DMS53 (cell line): ENCODE measurements around the gene CARD16.
"Not testable (repeated sequence)": the region's sequence is repeated elsewhere in the genome, so short reads cannot be mapped to it uniquely, and the experiment has no call there.

Experiments
- DNase-seq: peaks from one replicate; lab custom pipeline; 2025; lab: John Stamatoyannopoulos, UW

Gene CARD16

DNA sequence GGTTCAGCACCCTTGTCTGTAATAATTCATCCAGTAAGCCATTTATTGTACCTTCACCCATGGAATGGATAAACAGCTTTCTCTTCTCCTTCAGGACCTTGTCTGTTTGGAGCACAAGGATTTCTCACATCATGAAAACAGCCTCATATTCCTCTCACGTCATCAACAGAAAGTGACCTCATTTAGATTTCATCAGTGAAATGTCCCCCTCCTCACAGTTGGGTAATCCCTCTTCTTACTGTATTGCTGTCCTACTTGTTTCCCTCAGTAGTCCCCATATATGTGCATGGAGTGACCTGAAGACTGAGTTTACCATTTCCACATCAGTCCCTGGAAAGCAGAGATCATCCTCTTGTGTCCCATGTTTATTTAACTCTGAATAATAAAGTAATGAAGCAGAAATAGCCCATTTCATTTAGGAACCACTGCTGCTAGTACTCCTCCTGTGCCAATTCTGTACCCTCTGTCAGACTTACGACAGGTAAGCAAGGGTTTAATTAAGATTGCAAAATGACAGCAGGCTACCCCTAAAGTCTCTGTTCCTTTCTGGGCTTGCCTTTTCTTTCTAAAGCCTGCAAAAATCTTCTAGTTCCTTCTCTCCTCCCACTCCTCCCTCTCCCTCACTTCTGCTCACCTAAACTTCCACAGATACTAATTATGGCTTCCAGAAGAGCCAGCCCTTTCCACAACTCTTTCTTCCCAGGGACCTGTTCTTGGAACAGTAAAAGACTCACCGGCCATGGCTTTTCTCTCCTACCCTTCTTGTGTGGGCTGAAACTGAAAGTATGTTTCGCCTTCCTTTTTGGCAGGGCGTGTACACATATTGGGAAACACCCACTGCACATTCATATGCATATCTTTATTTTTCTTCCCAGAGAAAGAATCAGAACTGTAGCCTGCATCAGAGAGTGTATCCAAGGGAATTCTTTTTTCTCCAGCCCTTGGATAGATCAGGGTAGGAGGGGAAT is at the start of gene CARD16:
CARD16 (minus strand) TSS at position 779 of the 968 bp plus-strand sequence; CDS start at position 741, 38 bp downstream.
- not testable (repeated sequence) for DNase-seq

DNA sequence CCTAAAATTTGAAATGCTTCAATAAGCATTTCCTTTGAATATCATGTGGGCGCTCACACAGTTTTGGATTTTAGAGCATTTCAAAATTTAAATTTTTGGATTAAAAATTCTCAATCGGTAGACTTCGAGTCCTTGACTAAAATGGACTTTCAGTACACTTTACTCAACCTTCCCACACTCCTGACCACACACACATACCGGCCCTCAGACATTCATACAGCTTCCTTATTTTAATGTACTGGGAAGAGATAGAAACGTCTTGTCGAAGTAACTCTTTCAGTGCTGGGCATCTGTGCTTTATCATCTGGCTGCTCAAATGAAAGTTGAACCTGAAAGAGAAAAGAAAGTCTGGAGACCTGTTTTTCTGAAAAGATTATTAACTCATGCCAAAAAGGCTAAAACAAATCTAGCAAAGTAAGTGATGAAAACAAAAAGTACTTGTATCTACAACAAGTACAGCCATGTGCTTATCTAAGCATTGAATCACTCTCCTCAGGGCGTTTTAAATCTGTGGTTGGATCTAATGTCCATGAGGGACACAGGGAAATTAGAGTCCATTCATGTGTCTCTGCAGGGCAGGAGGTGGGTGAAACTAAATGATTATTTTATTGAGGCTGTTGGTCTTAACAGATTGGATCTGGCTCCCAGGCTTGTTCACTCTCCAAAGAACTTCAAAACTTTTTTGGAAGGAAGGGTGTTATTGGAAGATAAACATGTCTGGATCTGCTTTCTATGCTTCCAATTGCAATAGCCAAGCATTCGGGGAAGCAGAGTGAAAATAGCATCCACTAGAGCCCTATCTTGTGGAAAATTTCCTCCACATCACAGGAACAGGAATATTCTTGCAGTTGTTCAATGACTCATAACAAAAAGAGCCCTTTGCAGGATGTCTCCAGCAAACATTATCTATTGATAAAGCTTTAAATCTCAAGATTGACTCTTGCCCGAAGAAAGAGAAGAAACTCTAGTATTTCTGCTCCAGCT is 47.4 kb upstream of the CARD16 start:
- DNase-seq: no peak

DNA sequence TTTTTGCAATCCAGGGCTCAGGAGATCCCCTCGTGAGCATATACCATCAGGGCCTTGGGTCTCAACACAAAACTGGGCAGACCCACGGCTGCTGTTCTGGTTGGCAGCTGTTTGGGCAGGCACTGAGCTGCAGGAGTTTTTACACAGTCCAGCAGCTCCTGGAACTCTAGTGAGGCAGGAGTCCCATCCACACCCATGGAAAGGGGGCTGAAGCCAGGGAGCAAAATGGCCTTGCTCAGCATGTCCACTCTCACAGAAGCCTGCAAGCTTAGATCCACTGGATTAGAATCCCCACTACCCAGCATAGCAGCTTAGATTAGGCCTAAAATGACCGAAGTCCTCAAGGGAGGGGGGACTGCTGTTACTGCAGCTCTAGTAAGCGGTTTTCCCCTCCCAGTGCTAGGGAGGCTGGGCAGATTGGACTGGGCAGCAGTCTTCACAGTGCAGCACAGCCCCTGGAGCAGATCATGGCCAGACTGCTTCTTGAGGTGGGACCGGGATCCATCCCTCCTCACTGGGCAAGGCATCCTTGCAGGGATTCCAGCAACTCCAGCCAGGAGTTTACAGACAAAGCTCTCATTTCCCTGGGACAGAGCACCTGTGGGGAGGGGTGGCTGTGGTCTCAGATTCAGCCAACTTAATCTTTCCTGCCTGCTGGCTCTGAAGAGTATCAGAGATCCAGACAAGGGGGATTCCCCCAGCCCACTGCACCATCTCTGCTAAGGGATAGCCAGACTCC is 36.4 kb upstream of the CARD16 start:
- DNase-seq: no peak

DNA sequence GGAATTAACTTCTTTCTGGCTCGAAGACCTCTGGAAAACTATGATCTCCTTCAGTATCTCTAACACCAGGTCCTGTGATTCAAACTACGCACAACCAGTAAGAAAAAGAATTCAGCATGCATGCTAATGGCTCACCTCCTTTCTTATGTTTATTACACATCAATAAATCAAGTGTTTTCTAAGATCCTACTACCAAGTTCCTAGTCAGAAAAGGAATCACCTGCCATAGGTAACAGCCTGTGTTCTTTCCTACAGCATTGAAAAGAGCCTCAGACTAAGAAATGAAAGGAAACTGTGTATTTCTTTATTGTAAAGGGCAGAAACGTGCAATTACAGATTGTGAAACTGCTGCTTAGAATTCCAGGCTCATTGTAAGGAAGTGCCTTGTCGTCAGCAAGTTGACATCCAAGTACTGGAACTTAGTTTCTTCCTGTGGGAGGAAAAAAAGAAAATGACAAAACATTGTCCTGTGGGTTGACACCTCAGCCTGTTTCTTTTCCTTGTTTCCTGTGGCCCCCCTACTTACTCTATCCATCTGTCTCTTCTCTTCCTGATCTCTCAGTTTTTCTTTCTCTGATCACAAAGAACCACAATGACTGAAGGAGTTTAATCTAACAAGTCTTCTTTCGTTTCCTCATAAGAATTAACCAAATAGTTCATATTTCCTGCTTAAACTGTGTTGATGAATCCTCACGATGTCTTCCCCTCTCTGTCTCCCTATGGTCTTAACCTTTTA is 35.2 kb upstream of the CARD16 start:
- not testable (repeated sequence) for DNase-seq

DNA sequence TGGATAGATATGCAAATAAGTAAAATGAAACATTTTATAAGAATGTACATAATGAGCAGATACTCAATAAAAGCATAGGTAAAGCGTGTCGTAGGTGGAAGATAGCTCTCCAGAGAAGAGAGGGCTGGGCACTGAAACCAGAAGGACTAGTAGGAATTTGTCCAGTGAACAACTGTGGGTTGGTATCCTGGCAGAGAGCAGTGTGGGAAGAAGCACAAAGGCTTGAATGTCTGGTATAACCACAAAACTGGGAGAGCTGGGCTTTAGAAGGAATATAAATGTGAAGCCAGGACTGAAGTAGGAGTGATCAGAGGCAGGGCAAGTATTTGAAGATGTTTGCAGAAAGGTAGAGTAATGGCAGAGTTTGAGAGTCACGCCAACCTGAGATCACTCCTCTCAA is 33.1 kb upstream of the CARD16 start:
- DNase-seq: no peak

DNA sequence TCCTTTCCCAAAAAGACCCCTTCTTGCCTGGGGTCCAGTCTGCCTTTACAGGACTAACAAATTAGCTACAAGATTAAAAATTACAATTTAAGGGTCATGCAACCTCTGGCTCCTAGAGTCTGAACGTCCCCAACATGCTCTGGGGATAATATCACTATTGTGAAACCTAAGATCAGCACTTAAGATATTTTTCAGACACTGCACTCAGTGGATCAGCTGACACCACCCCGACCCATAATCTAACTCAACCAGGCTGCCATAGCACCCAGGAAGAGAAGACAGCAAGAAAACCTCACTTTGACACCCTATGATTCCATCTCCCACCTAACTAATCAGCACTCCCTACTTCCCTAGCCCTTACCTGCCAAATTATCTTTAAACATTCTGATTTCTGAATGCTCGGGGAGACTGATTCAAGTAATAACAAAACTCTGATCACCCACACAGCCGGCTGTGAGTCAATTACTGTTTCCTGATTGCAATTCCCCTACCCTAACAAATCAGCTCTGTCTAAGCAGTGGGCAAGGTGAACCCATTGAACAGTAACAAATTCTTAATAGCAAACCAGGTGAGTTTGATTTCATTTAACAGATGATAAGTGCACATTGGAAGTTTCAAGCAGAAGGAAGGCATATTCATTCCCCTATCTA is 32.1 kb upstream of the CARD16 start:
- DNase-seq: not testable (repeated sequence)

DNA sequence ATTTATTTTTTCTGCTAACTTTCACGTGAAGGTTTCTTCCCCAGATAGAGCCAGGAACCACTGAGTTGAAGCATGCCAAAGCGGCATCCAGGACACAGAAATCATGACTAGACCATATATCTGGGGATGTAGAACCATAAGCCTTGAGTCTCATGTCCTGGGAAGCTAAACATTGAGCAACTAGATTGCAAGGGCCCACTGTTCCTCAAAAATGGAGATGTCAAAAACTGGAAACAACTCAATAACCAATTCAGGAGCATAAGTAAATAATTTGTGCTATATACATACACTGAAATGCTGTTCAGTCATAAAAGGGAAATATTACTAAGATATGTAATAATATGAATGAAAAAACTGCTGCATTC is 29.0 kb upstream of the CARD16 start:
- no peak for DNase-seq

DNA sequence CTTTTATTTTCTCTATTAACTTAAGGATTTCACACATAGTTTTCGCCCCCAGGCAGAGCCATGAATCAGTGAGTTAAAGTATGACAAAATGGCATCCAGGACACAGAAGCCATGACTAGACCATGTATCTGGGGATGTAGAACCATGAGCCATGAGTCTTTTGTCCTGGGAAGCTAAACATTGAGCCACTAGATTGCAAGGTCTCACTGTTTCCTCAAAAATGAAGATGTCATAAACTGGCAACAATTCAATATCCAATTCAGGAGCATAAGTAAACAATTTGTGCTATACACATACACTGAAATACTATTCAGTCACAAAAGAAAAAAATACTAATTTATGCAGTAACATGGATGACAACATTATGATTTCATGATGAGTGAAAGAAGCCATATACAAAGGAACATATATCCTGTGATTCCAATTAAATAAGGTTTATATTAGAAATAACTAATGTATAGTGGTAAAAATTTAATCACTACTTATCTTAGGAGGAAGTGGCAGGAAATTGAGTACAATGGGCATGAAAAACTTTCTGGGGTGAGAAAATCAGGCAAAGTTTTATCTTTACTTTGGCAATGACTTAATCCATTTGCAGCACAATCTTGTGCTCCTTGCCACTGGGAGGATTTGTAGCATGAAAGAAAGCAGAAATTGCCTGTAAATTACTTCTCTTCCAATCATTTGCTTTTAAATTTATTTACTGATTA is 28.5 kb upstream of the CARD16 start:
- no peak for DNase-seq

DNA sequence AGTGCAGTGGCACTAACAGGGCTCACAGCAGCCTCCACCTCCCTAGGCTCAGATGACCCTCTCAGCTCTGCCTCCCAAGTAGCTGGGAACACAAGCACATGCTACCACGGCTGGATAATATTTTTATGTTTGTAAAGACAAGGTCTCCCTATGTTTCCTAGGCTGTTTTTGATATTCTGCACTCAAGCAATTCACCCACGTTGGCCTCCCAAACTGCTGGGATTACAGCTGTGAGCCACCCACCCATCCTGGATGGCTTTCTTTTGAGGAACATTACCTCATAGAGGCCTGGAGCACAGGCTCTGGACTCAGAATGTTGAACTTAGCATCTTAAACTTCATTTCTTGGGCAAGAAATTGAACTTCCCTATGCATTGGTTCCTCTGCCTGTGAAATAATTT is 26.9 kb upstream of the CARD16 start:
- DNase-seq: not testable (repeated sequence)

DNA sequence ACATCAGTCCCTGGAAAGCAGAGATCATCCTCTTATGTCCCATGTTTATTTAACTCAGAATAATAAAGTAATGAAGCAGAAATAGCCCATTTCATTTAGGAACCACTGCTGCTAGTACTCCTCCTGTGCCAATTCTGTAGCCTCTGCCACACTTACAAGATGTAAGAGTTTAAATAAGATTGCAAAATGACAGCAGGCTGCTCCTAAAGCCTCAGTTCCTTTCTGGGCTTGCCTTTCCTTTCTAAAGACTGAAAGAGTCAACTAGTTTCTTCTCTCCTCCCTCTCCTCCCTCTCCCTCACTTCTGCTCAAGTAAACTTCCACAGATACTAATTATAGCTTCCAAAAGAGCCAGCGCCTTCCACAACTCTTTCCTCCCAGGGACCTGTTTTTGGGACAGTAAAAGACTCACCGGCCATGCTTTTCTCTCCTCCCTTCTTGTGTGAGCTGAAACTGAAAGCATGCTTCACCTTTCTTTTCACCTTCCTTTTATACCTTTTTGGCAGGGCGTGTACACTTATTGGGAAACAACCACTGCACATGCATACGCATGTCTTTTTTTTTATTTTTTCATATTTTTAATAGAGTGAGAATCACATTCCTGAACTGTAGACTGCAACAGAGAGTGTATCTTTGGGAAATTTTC is 26.1 kb upstream of the CARD16 start:
- no peak for DNase-seq

DNA sequence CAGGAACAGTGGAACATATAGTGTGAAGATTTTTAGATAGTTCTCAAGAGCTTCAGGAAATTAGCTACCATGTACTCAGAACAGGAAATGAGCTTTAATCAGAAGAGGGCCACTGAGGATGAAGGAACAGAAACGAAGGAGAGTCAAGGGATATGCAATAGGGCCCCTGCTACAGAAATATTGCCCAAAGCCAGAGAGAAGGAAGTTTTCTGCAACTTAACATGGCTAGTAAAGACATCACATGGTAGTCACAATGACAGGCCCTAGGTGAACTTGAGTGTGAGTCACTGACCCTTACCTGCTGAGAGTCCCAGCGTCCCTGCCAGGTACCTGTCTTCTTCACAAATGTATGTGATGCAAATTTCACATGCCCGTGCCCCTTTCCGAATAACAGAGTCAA is 25.2 kb upstream of the CARD16 start:
- peak; percentile 9 for DNase-seq

DNA sequence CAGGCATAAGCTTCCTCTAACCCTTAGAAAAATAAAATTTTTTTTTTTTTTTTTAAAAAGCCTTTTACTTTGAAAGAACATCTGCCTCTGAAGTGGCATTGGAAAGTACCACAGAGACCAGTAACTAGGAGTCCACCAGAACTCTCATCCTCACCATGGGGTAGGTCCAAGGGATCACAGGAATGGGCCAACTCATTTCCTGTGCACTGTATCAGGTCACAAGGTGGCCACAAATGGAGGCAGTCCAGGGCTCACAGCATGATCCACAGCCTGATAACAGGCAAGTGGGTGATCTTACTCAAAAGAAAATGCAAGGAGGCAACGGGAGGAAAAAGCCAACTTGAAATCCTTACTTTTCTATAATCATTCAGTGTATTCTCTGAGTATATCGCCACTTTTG is 24.6 kb upstream of the CARD16 start:
- not testable (repeated sequence) for DNase-seq

DNA sequence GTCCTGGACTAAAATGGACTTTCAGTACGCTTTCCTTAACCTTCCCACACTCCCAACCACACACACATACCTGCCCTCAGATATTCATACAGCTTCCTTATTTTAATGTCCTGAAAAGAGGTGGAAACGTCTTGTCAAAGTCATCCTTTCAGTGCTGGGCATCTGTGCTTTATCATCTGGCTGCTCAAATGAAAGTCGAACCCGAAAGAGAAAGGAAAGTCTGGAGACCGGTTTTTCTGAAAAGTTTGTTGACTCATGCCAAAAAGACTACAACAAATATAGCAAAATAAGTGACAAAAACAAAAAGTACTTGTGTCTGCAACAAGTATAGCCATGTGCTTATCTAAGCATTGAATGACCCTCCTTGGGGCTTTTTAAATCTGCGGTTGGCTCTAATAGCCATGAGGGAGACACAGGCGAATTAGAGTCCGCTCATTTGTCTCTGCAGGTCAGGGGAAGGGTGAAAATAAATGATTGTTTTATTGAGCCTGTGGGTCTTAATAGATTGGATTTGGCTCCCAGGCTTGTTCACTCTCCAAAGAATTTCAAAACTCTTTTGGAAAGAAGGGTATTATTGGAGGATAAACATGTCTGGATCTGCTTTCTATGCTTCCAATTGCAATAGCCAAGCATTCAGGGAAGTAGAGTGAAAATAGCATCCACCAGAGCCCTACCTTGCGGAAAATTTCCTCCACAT is 18.3 kb upstream of the CARD16 start:
- not testable (repeated sequence) for DNase-seq

DNA sequence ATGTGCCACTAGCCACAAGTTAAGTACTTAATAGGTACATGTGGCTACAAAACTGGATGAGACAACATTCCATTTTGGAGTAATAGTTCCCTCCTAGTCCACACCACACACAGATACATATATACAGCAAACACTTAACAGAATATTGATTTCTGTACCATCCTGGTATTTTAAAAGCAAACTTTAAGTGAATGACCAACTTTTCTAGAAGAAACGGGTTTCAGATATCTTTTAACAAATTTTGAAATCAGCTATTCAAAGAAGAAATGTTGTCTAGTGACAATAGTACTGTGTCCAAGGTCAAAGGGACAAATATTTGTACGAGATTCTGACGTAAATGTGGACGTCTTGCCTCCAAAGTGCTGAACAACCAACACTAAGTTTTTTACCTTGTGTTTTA is 12.3 kb upstream of the CARD16 start:
- no peak for DNase-seq

DNA sequence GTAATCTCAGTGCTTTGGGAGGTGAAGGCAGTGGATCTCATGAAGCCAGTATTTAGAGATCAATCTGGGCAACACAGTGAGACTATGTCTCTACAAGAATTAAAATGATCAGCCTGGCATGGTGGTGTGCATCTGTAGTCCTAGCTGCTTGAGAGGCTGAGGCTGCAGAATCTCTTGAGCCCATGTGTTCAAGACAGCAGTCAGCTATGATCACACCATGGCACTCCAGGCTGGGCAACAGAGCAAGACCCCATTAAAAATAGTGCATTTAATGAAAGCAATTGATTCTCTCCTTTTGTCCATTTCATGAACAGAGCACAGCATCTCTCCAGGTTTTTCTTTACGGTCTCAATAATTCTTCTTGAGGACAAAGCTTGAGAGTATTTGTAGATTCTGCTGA is 11.3 kb upstream of the CARD16 start:
- DNase-seq: no peak

DNA sequence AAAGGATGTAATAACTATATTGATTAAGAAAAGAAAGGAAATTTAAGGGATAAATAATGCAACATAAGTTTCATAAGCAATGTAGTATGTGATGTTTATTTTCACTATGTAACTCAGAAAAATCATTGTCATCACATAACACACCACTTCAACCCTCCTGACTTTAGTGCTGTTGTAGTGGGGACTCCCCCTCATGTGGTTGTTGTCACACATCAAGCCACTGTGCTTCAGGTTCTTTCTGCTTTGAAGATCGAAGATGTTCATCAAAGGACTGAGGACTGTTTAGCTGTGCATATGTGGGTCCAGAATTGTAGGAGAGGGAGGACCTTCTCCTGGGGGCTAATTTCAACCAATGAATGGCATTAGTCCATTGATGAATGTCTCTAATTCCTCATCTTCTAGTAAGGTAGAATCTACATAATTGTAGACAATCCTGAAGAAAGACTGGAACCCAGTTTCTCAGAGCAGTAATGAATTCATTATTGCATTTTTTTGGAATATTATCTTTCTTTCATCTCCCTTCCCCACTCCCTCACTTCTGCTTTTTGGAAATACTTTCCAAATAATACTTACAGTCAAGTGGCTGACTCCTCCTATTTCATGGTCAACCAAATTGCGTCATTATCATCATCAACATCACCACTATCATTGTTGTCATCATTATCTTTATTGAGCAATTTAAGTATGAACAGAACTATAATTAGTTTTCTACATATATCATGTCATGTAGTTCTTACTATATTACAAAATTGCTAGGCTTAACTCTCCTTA is 9.8 kb upstream of the CARD16 start:
- DNase-seq: no peak

DNA sequence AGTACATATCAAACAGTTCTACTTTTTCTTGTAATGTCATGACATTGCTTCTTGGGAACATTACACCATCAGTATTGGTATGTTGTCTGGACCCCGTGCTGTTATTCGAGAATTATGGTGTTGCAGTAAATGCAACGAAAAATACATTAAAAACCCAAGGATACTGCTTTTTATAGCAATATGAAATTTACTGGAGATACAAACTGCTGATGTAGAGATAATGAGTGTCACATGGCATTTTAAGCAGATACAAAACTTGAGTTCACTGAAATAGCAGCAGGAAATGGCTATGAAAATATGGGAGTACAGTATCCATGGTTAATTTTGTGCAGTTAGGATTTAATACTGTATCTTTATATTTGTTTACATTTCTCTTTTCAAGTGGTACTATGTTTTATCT is 7.4 kb upstream of the CARD16 start:
- DNase-seq: no peak

DNA sequence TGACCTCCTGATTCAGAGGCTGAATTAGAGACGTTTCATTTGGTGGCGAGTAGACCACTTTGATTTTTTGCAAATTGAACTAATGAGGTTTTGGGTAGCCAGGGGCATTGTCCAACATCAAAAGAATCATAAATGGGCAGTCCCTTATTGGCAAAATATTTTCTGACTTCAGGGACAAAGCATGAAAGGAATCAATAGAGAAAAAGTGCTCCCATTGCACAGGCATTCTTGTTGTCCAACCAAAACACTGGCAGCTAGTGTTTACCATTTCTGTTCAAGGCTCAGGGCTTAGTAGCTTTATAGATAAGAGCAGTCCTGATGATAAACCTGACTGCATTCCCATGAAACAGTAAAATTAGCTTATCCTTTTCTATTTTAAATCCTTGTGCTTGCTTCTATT is 6.4 kb upstream of the CARD16 start:
- no peak for DNase-seq
